ENCODE results near the gene TPSG1.

- no peak for TF ChIP-seq ZFX (IDR thresholded peaks at IDR 0.05)
- TF ChIP-seq CTCF (conservative IDR thresholded peaks at IDR 0.05) = no peak
Measured at GRCh38 chr16:1271380-1271723, 46.3 kb upstream of the TPSG1 start.
